Stomach (tissue), 9 donors: Measurements from ENCODE around the gene TXNL4A. TPM values are rescaled to one million over a fixed set of nuclear protein-coding genes. Genes with fewer than 3 reads are reported as not detected.
A peak's percentile ranks its signal among the peaks of the same experiment; 100 is the strongest.

Source experiments
- DNase-seq, 2 donors: peaks; one replicate each; pipeline versions ENCODE4 v3.0.0 to v3.0.0-alpha.2; 2013 to 2019
- H3K27ac ChIP-seq, 5 donors: fragments of 200-600 bp in 4 of 5; sonication (generic) in 4 of 5; one replicate each; pipeline ENCODE4 v1.5.1; 2013 to 2019; ENCODE audit warnings: mild to moderate bottlenecking in 1 of 5, moderate library complexity in 1 of 5
- H3K27me3 ChIP-seq, 3 donors: fragments of 200-600 bp; sonication (generic); one replicate each; pipeline ENCODE4 v1.5.1; 2017 to 2019; ENCODE audit warnings: mixed run types in 1 of 3
- H3K36me3 ChIP-seq, 4 donors: fragments of 200-600 bp; sonication (generic); 1 replicate in 3 of 4; 2 replicates in 1 of 4; pipeline ENCODE4 v1.5.1; 2016 to 2019
- H3K4me1 ChIP-seq, 4 donors: fragments of 200-600 bp; sonication (generic); one replicate each; pipeline ENCODE4 v1.5.1; 2016 to 2019
- H3K4me3 ChIP-seq, 4 donors: fragments of 200-600 bp; sonication (generic) in 3 of 4; one replicate each; pipeline ENCODE4 v1.5.1; 2016 to 2019; ENCODE audit warnings: mild to moderate bottlenecking in 1 of 4
- H3K9me3 ChIP-seq, 4 donors: fragments of 200-600 bp; sonication (generic); one replicate each; pipeline ENCODE4 v1.5.1; 2016 to 2019
- EP300 ChIP-seq: sonication (generic); formaldehyde crosslinking; IDR thresholded peaks from one replicate; pipeline ENCODE4 v1.6.1; 2017; ENCODE audit warnings: antibody characterized with exemption
- POLR2A ChIP-seq, 4 donors: fragments of 450-650 bp; IDR thresholded peaks; one replicate each; pipeline ENCODE4 v1.6.1; 2016; ENCODE audit warnings: antibody characterized with exemption in 4 of 4, control low read depth in 2 of 4, mild to moderate bottlenecking in 1 of 4, moderate library complexity in 1 of 4
- POLR2AphosphoS5 ChIP-seq, 3 donors: sonication (generic); formaldehyde crosslinking; IDR thresholded peaks; one replicate each; pipeline ENCODE4 v1.6.1; 2016; ENCODE audit warnings: antibody characterized with exemption in 3 of 3
- WGBS, 5 donors: extraction: QIAGEN DNeasy Blood & Tissue Kit in 3 of 5; methylation state at CpG; one replicate each; pipeline versions ENCODE4 v1.1.5 to v1.1.7; 2013 to 2018; 5-methylcytosine and 5-hydroxymethylcytosine counted together
- intact Hi-C: fragments of 100-400 bp; cut with DNase I; formaldehyde crosslinking; loops from one replicate; pipeline ENCODE4 v1.15.1; 2023; ENCODE audit warnings: low total_unique reads
- polyA plus RNA-seq, 3 donors: library from polyadenylated mRNA; stranded (reverse); fragments of 200-250 nt; gene quantifications; one replicate each; pipeline ENCODE4 v1.2.3, GENCODE V29; 2013
- total RNA-seq, 5 donors: library from RNA; depleted of rRNA; stranded (reverse); fragments of >200 nt; gene quantifications; one replicate each; pipeline versions ENCODE4 v1.1.0 to v1.2.3, GENCODE V29; 2014 to 2016
- TF ChIP-seq, protein P1 (sequence below), 7 experiments: fragments of 450-650 bp in 4 of 7; fragments of 200-600 bp in 3 of 7; sonication (generic) in 3 of 7; IDR thresholded peaks; one replicate each; pipeline ENCODE4 v1.5.1; 2016 to 2019; ENCODE audit warnings: antibody characterized with exemption in 7 of 7, control low read depth in 2 of 7, mild to moderate bottlenecking in 1 of 7
- donor health status: healthy with polysubstance abuse.
- donor health status: Bipolar disorder and iron deficiency.
- donor health status: healthy.

TXNL4A gene
- total and polyA plus RNA-seq, 8 donors, result 12.9 to 146 (median 59.4) TPM

GRCh38 chr18:79940126-79940813 lies 48.1 kb downstream of the TXNL4A start:
- no peak for TF ChIP-seq POLR2AphosphoS5 (IDR thresholded peaks at IDR 0.05)
- H3K4me3 ChIP-seq, result no peak overlapping the region
- H3K36me3 ChIP-seq, result peaks cover 19 to 82% (median 73%) of the 10 kb centered on the region in 4 donors
- no peaks in the 10 kb centered on the region for H3K27me3 ChIP-seq
- H3K4me1 ChIP-seq, result peaks cover 25 to 46% (median 42%) of the 10 kb centered on the region in 4 donors
- H3K27ac ChIP-seq, result no peak overlapping the region
- peak in 1 of 2 donors; percentile 8 for DNase-seq
- H3K9me3 ChIP-seq, result peaks cover 0 to 9% (median 4%) of the 10 kb centered on the region in 4 donors
- intact Hi-C loops, result loop anchor here (10.0 kb wide), 1 partner anchor 95 kb away; the partner anchor contains the start of gene RBFA
- WGBS, 5 donors, result 85 to 93% (median 93%) methylated on average over 18 of the region's 18 CpGs

DNA sequence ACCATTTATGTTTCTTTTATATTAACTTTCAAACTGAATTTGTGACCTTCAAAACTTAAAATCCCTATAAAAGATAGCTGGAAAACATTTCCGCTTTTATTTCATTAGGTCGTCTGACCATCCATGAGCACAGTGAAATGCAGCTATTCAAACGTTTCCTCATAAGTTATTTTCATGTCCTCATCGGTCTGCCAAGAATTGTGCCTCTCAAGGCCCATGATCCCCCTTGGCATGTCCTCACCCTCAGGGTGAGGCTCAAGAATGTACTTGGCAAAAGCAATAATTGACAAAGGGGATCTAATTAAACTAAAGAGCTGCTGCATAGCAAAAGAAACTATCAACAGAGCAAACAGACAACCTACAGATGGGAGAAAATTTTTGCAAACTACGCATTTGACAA lies 49.3 kb downstream of the TXNL4A start:
- Histone ChIP-seq H3K4me1 (peaks cover 23 to 46% (median 42%) of the 10 kb centered on the region in 4 donors), H3K27ac (no peak overlapping the region), H3K27me3 (no peaks in the 10 kb centered on the region), H3K36me3 (peaks cover 23 to 92% (median 81%) of the 10 kb centered on the region in 4 donors), H3K4me3 (no peak overlapping the region), H3K9me3 (peaks cover 0 to 14% (median 5%) of the 10 kb centered on the region in 4 donors)
- no peak for DNase-seq
- TF ChIP-seq EP300 (no peak), POLR2AphosphoS5 (IDR thresholded peaks at IDR 0.05) (no peak), POLR2A (IDR thresholded peaks at IDR 0.05) (no peak)
- TF ChIP-seq, protein P1, sequence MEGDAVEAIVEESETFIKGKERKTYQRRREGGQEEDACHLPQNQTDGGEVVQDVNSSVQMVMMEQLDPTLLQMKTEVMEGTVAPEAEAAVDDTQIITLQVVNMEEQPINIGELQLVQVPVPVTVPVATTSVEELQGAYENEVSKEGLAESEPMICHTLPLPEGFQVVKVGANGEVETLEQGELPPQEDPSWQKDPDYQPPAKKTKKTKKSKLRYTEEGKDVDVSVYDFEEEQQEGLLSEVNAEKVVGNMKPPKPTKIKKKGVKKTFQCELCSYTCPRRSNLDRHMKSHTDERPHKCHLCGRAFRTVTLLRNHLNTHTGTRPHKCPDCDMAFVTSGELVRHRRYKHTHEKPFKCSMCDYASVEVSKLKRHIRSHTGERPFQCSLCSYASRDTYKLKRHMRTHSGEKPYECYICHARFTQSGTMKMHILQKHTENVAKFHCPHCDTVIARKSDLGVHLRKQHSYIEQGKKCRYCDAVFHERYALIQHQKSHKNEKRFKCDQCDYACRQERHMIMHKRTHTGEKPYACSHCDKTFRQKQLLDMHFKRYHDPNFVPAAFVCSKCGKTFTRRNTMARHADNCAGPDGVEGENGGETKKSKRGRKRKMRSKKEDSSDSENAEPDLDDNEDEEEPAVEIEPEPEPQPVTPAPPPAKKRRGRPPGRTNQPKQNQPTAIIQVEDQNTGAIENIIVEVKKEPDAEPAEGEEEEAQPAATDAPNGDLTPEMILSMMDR (IDR thresholded peaks at IDR 0.05), result no peak
- 67 to 86% (median 80%) methylated on average over 5 of the region's 5 CpGs for WGBS, 5 donors
- intact Hi-C loops, result no loop called here

- no peak for DNase-seq
- H3K36me3 ChIP-seq, result peaks cover 23 to 94% (median 86%) of the 10 kb centered on the region in 4 donors
- 92 to 94% (median 93%) methylated on average over 9 of the region's 9 CpGs for WGBS, 5 donors
- H3K4me3 ChIP-seq, result no peak overlapping the region
- TF ChIP-seq EP300, result no peak
- no peak for TF ChIP-seq POLR2A (IDR thresholded peaks at IDR 0.05)
- TF ChIP-seq, protein P1 (IDR thresholded peaks at IDR 0.05), result no peak
- no peak for TF ChIP-seq POLR2AphosphoS5 (IDR thresholded peaks at IDR 0.05)
- no peaks in the 10 kb centered on the region for H3K27me3 ChIP-seq
- H3K4me1 ChIP-seq, result peaks cover 14 to 41% (median 37%) of the 10 kb centered on the region in 4 donors
- intact Hi-C loops, result no loop called here
- H3K9me3 ChIP-seq, result peaks cover 0 to 23% (median 9%) of the 10 kb centered on the region in 4 donors
- H3K27ac ChIP-seq, result no peak overlapping the region
These were observed 50.2 kb downstream of the TXNL4A start for GRCh38 chr18:79938196-79938595.

DNA sequence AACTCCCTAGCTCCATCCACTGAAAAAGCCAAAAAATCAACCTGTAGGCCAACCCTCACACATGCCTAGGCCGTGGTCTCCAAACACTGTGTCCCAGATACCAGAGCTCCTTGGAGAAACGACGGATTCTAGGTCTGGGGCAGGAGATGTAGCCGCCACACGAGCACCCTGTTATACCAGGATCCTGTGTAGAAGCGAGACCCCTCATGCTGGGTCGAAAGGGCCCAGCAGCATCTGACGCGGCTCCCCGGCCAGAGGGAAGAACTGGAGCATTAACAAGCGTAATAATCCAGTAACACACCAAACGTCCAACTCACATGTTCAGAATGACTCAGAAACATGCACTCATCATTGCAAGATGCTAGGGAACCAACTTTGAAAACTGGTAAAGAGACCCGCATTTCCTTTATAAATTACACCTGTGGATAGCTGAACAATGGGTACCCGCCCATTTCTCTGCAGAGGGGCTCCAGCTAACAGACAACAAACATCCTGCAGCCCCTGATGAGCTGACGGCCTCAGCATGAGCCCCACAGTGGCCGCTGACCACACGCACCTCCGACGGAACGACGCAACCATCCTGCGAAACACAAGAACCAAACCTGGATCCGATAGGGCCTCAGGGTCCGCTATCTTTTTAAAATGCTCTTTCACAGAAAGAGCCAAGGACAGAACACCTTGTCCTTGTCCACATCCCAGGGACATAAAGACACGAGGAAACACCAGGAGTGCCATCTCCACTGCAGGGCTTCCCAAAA lies 51.1 kb downstream of the TXNL4A start:
- Histone ChIP-seq H3K9me3 (peaks cover 0 to 32% (median 16%) of the 10 kb centered on the region in 4 donors), H3K4me3 (no peak overlapping the region), H3K36me3 (peaks cover 23 to 87% (median 81%) of the 10 kb centered on the region in 4 donors), H3K4me1 (peaks cover 7 to 34% (median 29%) of the 10 kb centered on the region in 4 donors), H3K27ac (no peak overlapping the region), H3K27me3 (no peaks in the 10 kb centered on the region)
- WGBS, 5 donors, result 96 to 98% (median 96%) methylated on average over 25 of the region's 25 CpGs
- DNase-seq, result no peak
- TF ChIP-seq EP300 (no peak), POLR2A (IDR thresholded peaks at IDR 0.05) (no peak), POLR2AphosphoS5 (IDR thresholded peaks at IDR 0.05) (no peak)
- TF ChIP-seq, protein P1 (IDR thresholded peaks at IDR 0.05), result no peak
- intact Hi-C loops, result no loop called here
